Astrocyte of the hippocampus (primary cell): Measurements from ENCODE around the gene MT1G.
"Not testable (repeated sequence)": the region's sequence is repeated elsewhere in the genome, so short reads cannot be mapped to it uniquely, and the experiment has no call there.

ENCODE experiments used
- DNase-seq: peaks from one replicate; pipeline ENCODE4 v3.0.0; 2011; ENCODE audit warnings: low read depth, low spot score

Gene MT1G

GRCh38 chr16:56665286-56666261 is 2.3 kb downstream of the MT1G start:
- DNase-seq, result not testable (repeated sequence)

- DNase-seq, result no peak
Measured at GRCh38 chr16:56664506-56664905, 3.4 kb downstream of the MT1G start.

- no peak for DNase-seq
Measured at GRCh38 chr16:56662357-56663354, 5.2 kb downstream of the MT1G start.

- no peak for DNase-seq
Measured at GRCh38 chr16:56658327-56658875, 9.5 kb downstream of the MT1G start.

GRCh38 chr16:56657555-56658326 is 10.1 kb downstream of the MT1G start, which contains the start of gene MT1F:
Gene MT1F, plus strand, starts transcription at chr16:56657959. Its CDS starts 100 bp downstream, at chr16:56658059.
- DNase-seq, result peak; percentile 50

- DNase-seq, result no peak
Measured at GRCh38 chr16:56653218-56653617, 14.6 kb downstream of the MT1G start.

- no peak for DNase-seq
Measured at GRCh38 chr16:56652600-56652999, 15.3 kb downstream of the MT1G start.

- no peak for DNase-seq
Measured at GRCh38 chr16:56651586-56651985, 16.3 kb downstream of the MT1G start, which contains the start of gene MT1B. Gene MT1B, plus strand, starts transcription at chr16:56651886. Its CDS starts 68 bp downstream, at chr16:56651954.

GRCh38 chr16:56649820-56650219 is 18.0 kb downstream of the MT1G start:
- no peak for DNase-seq

- no peak for DNase-seq
Measured at GRCh38 chr16:56649271-56649670, 18.6 kb downstream of the MT1G start.

- no peak for DNase-seq
Measured at GRCh38 chr16:56647641-56648431, 20.0 kb downstream of the MT1G start.

- no peak for DNase-seq
Measured at GRCh38 chr16:56645838-56646237, 22.0 kb downstream of the MT1G start.

- DNase-seq, result no peak
Measured at GRCh38 chr16:56645311-56645710, 22.6 kb downstream of the MT1G start.

GRCh38 chr16:56643833-56644232 is 24.0 kb downstream of the MT1G start:
- no peak for DNase-seq

GRCh38 chr16:56643080-56643778 is 24.6 kb downstream of the MT1G start:
- DNase-seq, result peak; percentile 40

- DNase-seq, result no peak
Measured at GRCh38 chr16:56641166-56641565, 26.7 kb downstream of the MT1G start.

- no peak for DNase-seq
Measured at GRCh38 chr16:56640076-56640475, 27.8 kb downstream of the MT1G start.

- DNase-seq, result no peak
Measured at GRCh38 chr16:56639045-56639444, 28.8 kb downstream of the MT1G start.
